ENCODE data around the gene ZNF469.
"Not testable (repeated sequence)": the region's sequence is repeated elsewhere in the genome, so short reads cannot be mapped to it uniquely, and the experiment has no call there.

The ZNF469 gene

GRCh38 chr16:88355389-88356123 lies 27.2 kb upstream of the ZNF469 start:
- no peak for DNase-seq (ENCODE audit: low read depth)
- TF ChIP-seq, protein P1, sequence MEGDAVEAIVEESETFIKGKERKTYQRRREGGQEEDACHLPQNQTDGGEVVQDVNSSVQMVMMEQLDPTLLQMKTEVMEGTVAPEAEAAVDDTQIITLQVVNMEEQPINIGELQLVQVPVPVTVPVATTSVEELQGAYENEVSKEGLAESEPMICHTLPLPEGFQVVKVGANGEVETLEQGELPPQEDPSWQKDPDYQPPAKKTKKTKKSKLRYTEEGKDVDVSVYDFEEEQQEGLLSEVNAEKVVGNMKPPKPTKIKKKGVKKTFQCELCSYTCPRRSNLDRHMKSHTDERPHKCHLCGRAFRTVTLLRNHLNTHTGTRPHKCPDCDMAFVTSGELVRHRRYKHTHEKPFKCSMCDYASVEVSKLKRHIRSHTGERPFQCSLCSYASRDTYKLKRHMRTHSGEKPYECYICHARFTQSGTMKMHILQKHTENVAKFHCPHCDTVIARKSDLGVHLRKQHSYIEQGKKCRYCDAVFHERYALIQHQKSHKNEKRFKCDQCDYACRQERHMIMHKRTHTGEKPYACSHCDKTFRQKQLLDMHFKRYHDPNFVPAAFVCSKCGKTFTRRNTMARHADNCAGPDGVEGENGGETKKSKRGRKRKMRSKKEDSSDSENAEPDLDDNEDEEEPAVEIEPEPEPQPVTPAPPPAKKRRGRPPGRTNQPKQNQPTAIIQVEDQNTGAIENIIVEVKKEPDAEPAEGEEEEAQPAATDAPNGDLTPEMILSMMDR (IDR thresholded peaks at IDR 0.05; ENCODE audit: control insufficient read depth, insufficient read depth, low read depth, low read length, missing control alignments), result no peak
- no peak overlapping the region for H3K4me3 ChIP-seq (ENCODE audit: control insufficient read depth, low read depth, low read length)

- H3K4me3 ChIP-seq (ENCODE audit: control insufficient read depth, low read depth, low read length), result no peak overlapping the region
- no peak for DNase-seq (ENCODE audit: low read depth)
- TF ChIP-seq, protein P1 (IDR thresholded peaks at IDR 0.05; ENCODE audit: control insufficient read depth, insufficient read depth, low read depth, low read length, missing control alignments), result no peak
These were observed 26.5 kb upstream of the ZNF469 start for GRCh38 chr16:88356124-88356726.

- TF ChIP-seq, protein P1 (IDR thresholded peaks at IDR 0.05; ENCODE audit: control insufficient read depth, insufficient read depth, low read depth, low read length, missing control alignments), result no peak
- DNase-seq (ENCODE audit: low read depth), result no peak
- H3K4me3 ChIP-seq (ENCODE audit: control insufficient read depth, low read depth, low read length), result no peak overlapping the region
These were observed 26.0 kb upstream of the ZNF469 start for GRCh38 chr16:88356727-88357199.

DNA sequence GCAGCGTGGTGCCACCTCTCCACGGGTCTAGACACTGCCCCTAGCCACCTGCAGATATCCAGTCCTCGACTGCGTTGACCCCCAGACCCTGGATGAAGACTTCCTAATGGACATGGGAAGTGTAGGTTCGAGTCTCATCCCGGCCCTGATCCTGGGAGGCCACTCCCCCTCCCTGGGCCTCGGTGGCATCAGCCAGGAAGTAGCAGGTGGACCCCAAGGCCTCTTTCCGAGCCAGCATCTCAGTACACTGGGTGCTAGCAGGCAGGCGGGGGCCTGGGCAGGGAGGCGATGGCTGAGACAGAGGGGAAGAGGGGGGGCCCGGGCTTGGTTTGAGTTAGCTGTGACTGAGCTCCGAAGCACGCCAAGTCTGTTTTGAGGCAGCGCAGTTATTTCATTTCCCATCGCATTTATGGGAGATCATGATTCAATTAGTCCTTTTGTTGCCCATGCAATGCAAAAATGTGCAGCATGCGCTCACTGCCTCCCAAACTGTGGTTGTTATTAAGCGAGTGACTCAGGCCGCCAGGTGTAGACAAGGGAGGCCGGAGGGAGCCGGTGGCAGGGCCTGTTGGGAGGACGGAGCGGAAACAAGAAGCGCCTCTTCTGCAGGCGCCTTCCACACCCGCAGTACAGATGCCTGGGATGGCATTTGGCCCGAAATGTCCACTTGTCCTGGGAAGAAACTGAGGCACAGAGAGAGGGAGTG lies 25.3 kb upstream of the ZNF469 start:
- TF ChIP-seq, protein P1 (IDR thresholded peaks at IDR 0.05; ENCODE audit: control insufficient read depth, insufficient read depth, low read depth, low read length, missing control alignments), result no peak
- H3K4me3 ChIP-seq (ENCODE audit: control insufficient read depth, low read depth, low read length), result no peak overlapping the region
- peak; percentile 37 for DNase-seq (ENCODE audit: low read depth)

DNA sequence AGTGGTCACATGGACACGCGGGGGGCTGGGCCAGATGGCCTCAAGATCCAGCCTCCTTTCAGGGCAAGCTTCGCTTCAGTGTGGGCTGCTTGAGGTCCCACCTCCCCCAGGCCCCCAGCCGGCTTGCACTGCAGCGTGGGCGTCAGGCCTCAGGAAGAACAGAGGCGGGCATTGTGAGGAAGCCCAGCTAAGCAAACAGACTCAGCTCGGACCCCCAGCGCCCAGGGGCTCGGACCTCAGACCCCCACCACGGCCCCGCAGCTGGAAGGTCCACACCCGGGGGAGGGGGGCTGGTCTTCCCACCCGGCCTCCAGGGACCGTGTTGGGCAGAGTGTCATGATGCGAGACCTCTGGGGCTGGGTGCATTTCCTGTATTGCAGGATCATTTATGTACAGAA lies 24.7 kb upstream of the ZNF469 start:
- no peak overlapping the region for H3K4me3 ChIP-seq (ENCODE audit: control insufficient read depth, low read depth, low read length)
- TF ChIP-seq, protein P1 (IDR thresholded peaks at IDR 0.05; ENCODE audit: control insufficient read depth, insufficient read depth, low read depth, low read length, missing control alignments), result no peak

DNA sequence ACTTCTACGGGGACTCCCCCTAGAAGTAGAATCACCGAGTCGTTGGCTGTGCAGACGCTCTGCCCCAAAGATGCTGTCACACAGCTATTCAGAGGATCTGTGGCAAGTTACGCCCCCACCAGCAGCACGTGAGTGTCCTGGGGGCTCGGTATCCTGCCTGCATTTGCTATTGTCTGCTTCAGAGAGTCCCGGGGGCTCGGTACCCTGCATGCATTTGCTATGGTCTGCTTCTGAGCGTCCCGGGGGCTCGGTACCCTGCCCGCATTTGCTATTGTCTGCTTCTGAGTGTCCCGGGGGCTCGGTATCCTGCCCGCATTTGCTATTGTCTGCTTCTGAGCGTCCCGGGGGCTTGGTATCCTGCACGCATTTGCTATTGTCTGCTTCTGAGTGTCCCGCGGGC lies 23.8 kb upstream of the ZNF469 start:
- H3K4me3 ChIP-seq (ENCODE audit: control insufficient read depth, low read depth, low read length), result no peak overlapping the region
- TF ChIP-seq, protein P1 (IDR thresholded peaks at IDR 0.05; ENCODE audit: control insufficient read depth, insufficient read depth, low read depth, low read length, missing control alignments), result no peak
- no peak for DNase-seq (ENCODE audit: low read depth)

More for the DNA sequence above, 24.7 kb upstream of the ZNF469 start:
- DNase-seq (ENCODE audit: low read depth), result no peak

DNA sequence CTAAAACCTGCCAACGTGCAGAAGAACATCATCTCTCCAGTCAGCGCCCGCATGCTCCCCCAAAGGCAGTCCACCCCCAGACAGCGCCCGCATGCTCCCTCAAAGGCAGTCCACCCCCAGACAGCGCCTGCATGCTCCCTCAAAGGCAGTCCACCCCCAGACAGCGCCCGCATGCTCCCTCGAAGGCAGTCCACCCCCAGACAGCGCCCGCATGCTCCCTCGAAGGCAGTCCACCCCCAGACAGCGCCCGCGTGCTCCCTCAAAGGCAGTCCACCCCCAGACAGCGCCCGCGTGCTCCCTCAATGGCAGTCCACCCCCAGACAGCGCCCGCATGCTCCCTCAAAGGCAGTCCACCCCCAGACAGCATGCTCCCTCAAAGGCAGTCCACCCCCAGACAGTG lies 22.4 kb upstream of the ZNF469 start:
- not testable (repeated sequence) for H3K4me3 ChIP-seq (ENCODE audit: control insufficient read depth, low read depth, low read length); DNase-seq (ENCODE audit: low read depth)
